Common myeloid progenitor, CD34-positive (primary cell): ENCODE measurements around the gene UPK3BL2.
"Not testable (repeated sequence)": the region's sequence is repeated elsewhere in the genome, so short reads cannot be mapped to it uniquely, and the experiment has no call there.

ENCODE experiments used
- CTCF ChIA-PET: fragments of 350-600 bp; sonication (Branson Sonifier 250); formaldehyde crosslinking; loops from one replicate; lab custom pipeline; 2021; ENCODE audit warnings: antibody characterized with exemption; lab: Charles Lee
- POLR2A ChIA-PET: fragments of 350-600 bp; sonication (Branson Sonifier 250); formaldehyde crosslinking; loops from one replicate; lab custom pipeline; 2021; ENCODE audit warnings: antibody characterized with exemption; lab: Charles Lee
- DNase-seq, 3 donors: peaks; one replicate each; pipeline versions ENCODE4 v3.0.0 to v3.0.0-alpha.2; 2013
- H3K27ac ChIP-seq, 2 experiments: 1 replicate in 1 of 2; 2 replicates in 1 of 2; pipeline ENCODE4 v1.7.0; 2013; ENCODE audit warnings: inconsistent platforms in 2 of 2, low read length in 2 of 2, mild to moderate bottlenecking in 2 of 2, low read depth in 1 of 2, moderate library complexity in 1 of 2; ENCODE audit not compliant: severe bottlenecking in 2 of 2, insufficient read depth in 1 of 2, poor library complexity in 1 of 2
- H3K27me3 ChIP-seq, 5 experiments: replicated peaks in 2 of 5; 1 replicate in 3 of 5; 2 replicates in 2 of 5; pipeline versions ENCODE4 v1.6.1 to v1.7.0; 2013; ENCODE audit warnings: low read length in 4 of 5, mild to moderate bottlenecking in 2 of 5, moderate library complexity in 2 of 5, inconsistent platforms in 1 of 5; ENCODE audit not compliant: insufficient read depth in 5 of 5, control insufficient read depth in 4 of 5
- H3K36me3 ChIP-seq, 4 experiments: 1 replicate in 2 of 4; 2 replicates in 2 of 4; pipeline versions ENCODE4 v1.6.1 to v1.7.0; 2013; ENCODE audit warnings: low read length in 3 of 4, control low read depth in 1 of 4, mild to moderate bottlenecking in 1 of 4; ENCODE audit not compliant: control insufficient read depth in 4 of 4, insufficient read depth in 4 of 4
- H3K4me1 ChIP-seq, 4 experiments: 1 replicate in 3 of 4; 2 replicates in 1 of 4; pipeline versions ENCODE4 v1.6.1 to v1.7.1; 2013; ENCODE audit warnings: low read length in 3 of 4, mild to moderate bottlenecking in 3 of 4, control low read depth in 1 of 4, inconsistent platforms in 1 of 4, moderate library complexity in 1 of 4; ENCODE audit not compliant: control insufficient read depth in 4 of 4, insufficient read depth in 4 of 4; ENCODE audit errors: control extremely low read depth in 1 of 4
- H3K4me3 ChIP-seq, 7 experiments: 1 replicate in 4 of 7; 2 replicates in 3 of 7; pipeline versions ENCODE4 v1.5.1 to v1.7.0; 2013; ENCODE audit warnings: mild to moderate bottlenecking in 7 of 7, low read length in 6 of 7, moderate library complexity in 6 of 7, inconsistent platforms in 2 of 7, low read depth in 2 of 7, control low read depth in 1 of 7; ENCODE audit not compliant: insufficient read depth in 4 of 7, control insufficient read depth in 1 of 7; ENCODE audit errors: extremely low read depth in 1 of 7
- H3K9me3 ChIP-seq, 5 experiments: 1 replicate in 4 of 5; 2 replicates in 1 of 5; pipeline versions ENCODE4 v1.6.1 to v1.7.1; 2013; ENCODE audit warnings: low read length in 4 of 5, mild to moderate bottlenecking in 2 of 5, inconsistent platforms in 1 of 5, low read depth in 1 of 5, moderate library complexity in 1 of 5; ENCODE audit not compliant: control insufficient read depth in 4 of 5, insufficient read depth in 2 of 5; ENCODE audit errors: control extremely low read depth in 1 of 5
- WGBS: methylation state at CpG from one replicate; pipeline ENCODE4 v1.1.5; 2013; ENCODE audit not compliant: insufficient coverage; 5-methylcytosine and 5-hydroxymethylcytosine counted together

Gene UPK3BL2

GRCh38 chr7:102514881-102515721 is 28.4 kb downstream of the UPK3BL2 start:
- H3K27ac ChIP-seq, H3K4me1 ChIP-seq, H3K36me3 ChIP-seq, H3K9me3 ChIP-seq, H3K27me3 ChIP-seq, DNase-seq, CTCF ChIA-PET, H3K4me3 ChIP-seq, POLR2A ChIA-PET: not testable (repeated sequence)
- no CpG with 5 or more reads among the region's 15 CpGs for WGBS

GRCh38 chr7:102512642-102513221 is 30.8 kb downstream of the UPK3BL2 start:
- WGBS, result 14% methylated on average over 1 of the region's 5 CpGs
- POLR2A ChIA-PET, CTCF ChIA-PET, H3K9me3 ChIP-seq, H3K27ac ChIP-seq, H3K4me1 ChIP-seq, H3K36me3 ChIP-seq, H3K27me3 ChIP-seq: not testable (repeated sequence)
- peak overlapping the region in 1 of 7 experiments; percentile 28 for H3K4me3 ChIP-seq
- peak; percentile 95 to 99 (median 99) for DNase-seq

- H3K4me3 ChIP-seq, POLR2A ChIA-PET, H3K9me3 ChIP-seq, H3K36me3 ChIP-seq, DNase-seq, CTCF ChIA-PET, H3K27me3 ChIP-seq, H3K27ac ChIP-seq, H3K4me1 ChIP-seq: not testable (repeated sequence)
- WGBS, result no CpG with 5 or more reads among the region's 30 CpGs
Measured at GRCh38 chr7:102511860-102512522, 31.5 kb downstream of the UPK3BL2 start.

DNA sequence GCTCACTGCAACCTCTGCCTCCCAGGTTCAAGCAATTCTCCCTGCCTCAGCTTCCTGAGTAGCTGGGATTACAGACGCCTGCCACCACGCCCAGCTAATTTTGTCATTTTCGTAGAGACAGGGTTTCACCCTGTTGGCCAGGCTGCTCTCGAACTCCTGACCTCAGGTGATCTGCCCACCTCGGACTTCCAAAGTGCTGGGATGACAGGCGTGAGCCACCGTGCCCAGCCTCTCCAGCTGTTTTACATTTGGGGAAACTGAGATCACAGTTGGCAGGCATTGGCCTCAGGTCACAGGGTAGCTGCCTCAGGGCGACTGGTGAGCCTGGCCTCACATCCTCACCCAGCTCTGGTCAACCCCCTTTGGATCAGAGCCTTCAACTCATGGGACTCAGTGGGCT is 32.9 kb downstream of the UPK3BL2 start:
- H3K4me1 ChIP-seq, DNase-seq, H3K36me3 ChIP-seq, H3K27me3 ChIP-seq, POLR2A ChIA-PET, H3K27ac ChIP-seq, H3K9me3 ChIP-seq, H3K4me3 ChIP-seq, CTCF ChIA-PET: not testable (repeated sequence)
- WGBS, result no CpG with 5 or more reads among the region's 8 CpGs

DNA sequence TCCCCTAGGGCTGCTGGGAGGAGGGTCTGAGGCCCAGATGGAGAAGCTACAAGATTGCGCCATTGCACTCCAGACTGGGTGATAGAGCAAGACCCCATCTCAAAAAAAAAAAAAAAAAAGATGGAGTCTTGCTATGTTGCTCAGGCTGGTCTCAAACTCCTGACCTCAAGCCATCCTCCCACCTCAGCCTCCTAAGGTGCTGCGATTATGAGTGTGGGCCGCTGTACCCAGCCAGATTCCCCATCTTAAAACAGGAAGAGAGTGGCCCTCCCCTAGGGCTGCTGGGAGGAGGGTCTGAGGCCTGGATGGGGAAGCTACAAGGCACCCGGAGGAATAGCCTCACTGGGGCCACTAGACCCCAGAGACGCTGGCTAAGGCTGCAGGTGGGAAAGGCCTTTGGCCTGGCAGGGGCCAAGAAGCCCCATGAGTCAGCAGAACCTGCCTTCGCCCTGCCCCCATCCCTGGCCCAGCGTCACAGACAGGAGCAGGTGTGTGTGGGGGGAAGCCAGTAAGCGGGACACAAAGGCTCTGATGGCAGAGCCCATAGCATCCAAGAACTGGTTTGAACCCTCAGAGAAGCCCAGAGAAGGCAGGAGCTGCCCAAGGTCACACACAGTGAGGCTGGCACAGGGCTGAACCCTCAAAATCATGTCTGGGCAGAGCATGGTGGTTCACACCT is 35.9 kb downstream of the UPK3BL2 start:
- H3K27ac ChIP-seq, H3K4me1 ChIP-seq, H3K4me3 ChIP-seq, H3K27me3 ChIP-seq, CTCF ChIA-PET, H3K36me3 ChIP-seq, DNase-seq, H3K9me3 ChIP-seq, POLR2A ChIA-PET: not testable (repeated sequence)
- no CpG with 5 or more reads among the region's 8 CpGs for WGBS

- H3K4me3 ChIP-seq, CTCF ChIA-PET, H3K27ac ChIP-seq, H3K4me1 ChIP-seq, H3K9me3 ChIP-seq, DNase-seq, H3K36me3 ChIP-seq, H3K27me3 ChIP-seq, POLR2A ChIA-PET: not testable (repeated sequence)
- WGBS, result no CpG with 5 or more reads among the region's 24 CpGs
Measured at GRCh38 chr7:102505298-102506185, 38.0 kb downstream of the UPK3BL2 start.
